ENCODE data around the gene MPZL2. TPM values are rescaled to one million over a fixed set of nuclear protein-coding genes. Genes with fewer than 3 reads are reported as not detected.

MPZL2 gene
- total and polyA plus RNA-seq, 2 of the 8 experiments (the other 6 are each of a cell fraction or from before 2014, with no cell fraction given) = 2.4 to 3.2 TPM

DNA sequence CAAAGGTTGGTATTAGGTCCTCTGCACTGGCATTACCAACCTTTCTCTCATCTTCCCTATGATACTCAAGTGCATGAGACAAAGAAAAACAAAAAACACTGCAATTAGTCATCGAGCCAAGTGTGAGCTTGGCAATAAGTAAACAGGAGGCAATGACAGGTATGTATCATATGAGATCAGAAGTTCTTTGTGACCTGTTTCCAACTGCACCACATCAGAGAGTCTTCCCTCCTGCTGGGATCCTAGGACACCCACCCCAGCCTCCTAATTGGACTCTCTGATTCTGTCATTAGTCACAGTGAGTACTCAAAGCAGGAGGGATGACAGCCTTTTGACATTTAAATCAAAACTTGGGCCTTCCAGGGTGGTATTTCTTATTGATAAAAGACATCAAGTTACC, 31.4 kb downstream of the MPZL2 start:
- Histone ChIP-seq H3K27ac (ENCODE audit: low read depth, low read length) (no peak overlapping the region), H2BK15ac (ENCODE audit: low read length) (no peak overlapping the region), H3K79me1 (ENCODE audit: low read depth, low read length) (no peaks in the 10 kb centered on the region), H3K9me3 (ENCODE audit: insufficient read depth in 2 of 2, low read depth in 1 of 2, low read length in 1 of 2) (no peaks in the 10 kb centered on the region), H3K56ac (replicated peaks; ENCODE audit: insufficient read length, low read depth, low read length) (no peak overlapping the region), H3K4ac (replicated peaks; ENCODE audit: insufficient read length, low read depth, low read length) (no peak overlapping the region), H2BK12ac (ENCODE audit: low read depth, low read length) (no peak overlapping the region), H4K20me1 (replicated peaks in 1 of 2; ENCODE audit: control insufficient read depth in 1 of 2, insufficient read depth in 2 of 2, low read length in 2 of 2) (no peaks in the 10 kb centered on the region), H4K5ac (ENCODE audit: insufficient read length, low read depth, low read length) (no peak overlapping the region), H3K4me1 (replicated peaks in 1 of 4; ENCODE audit: control insufficient read depth in 3 of 4, insufficient read depth in 4 of 4, low read length in 3 of 4) (no peaks in the 10 kb centered on the region), H2AK5ac (ENCODE audit: low read depth, low read length) (no peak overlapping the region), H3K14ac (ENCODE audit: insufficient read length) (no peak overlapping the region), H2BK20ac (ENCODE audit: low read length) (no peak overlapping the region), H2BK120ac (replicated peaks; ENCODE audit: low read depth, low read length) (no peak overlapping the region), H3K18ac (ENCODE audit: extremely low read depth, low read length) (no peak overlapping the region), H3K9ac (replicated peaks in 1 of 4; ENCODE audit: extremely low read depth in 1 of 4, low read depth in 3 of 4, low read length in 3 of 4) (no peak overlapping the region), H4K8ac (ENCODE audit: extremely low read depth, insufficient read depth, low read length) (no peak overlapping the region), H3K23ac (ENCODE audit: insufficient read length) (no peak overlapping the region), H4K91ac (replicated peaks; ENCODE audit: insufficient read length, low read length) (no peak overlapping the region), H2BK5ac (ENCODE audit: low read depth, low read length) (no peak overlapping the region), H3K23me2 (ENCODE audit: low read depth, low read length) (no peaks in the 10 kb centered on the region), H3K4me3 (ENCODE audit: extremely low read depth in 1 of 4, insufficient read depth in 2 of 4, low read depth in 3 of 4, low read length in 4 of 4) (no peak overlapping the region), H3K36me3 (ENCODE audit: control insufficient read depth in 2 of 4, insufficient read depth in 4 of 4, low read length in 3 of 4) (no peaks in the 10 kb centered on the region; a peak in 1 of 8 replicates), H3K27me3 (replicated peaks in 1 of 4; ENCODE audit: control insufficient read depth in 3 of 4, extremely low read depth in 1 of 4, insufficient read depth in 3 of 4, low read length in 3 of 4) (no peaks in the 10 kb centered on the region; a peak in 1 of 7 replicates), H2AFZ (ENCODE audit: low read length) (no peak overlapping the region), H3K79me2 (ENCODE audit: control insufficient read depth in 1 of 2, insufficient read depth in 2 of 2, low read length in 2 of 2) (no peaks in the 10 kb centered on the region), H3K4me2 (ENCODE audit: insufficient read depth in 1 of 2, low read depth in 2 of 2, low read length in 2 of 2) (no peak overlapping the region)
- 73% methylated on average over 1 of the region's 1 CpG; no CpG with 5 or more reads in 1 of the 2 experiments for WGBS, 2 experiments (ENCODE audit: extremely low coverage in 1 of 2, insufficient coverage in 1 of 2, insufficient read length in 1 of 2, insufficient replicate concordance in 2 of 2, low coverage in 1 of 2, low lambda C conversion rate in 2 of 2, missing lambda C conversion rate in 1 of 2)
- DNase-seq (ENCODE audit: low read depth in 1 of 2, low spot score in 2 of 2) (no peak), FAIRE-seq (no peak)
- TF ChIP-seq RAD21 (IDR thresholded peaks at IDR 0.05 in 1 of 2, conservative IDR thresholded peaks at IDR 0.05 in 1 of 2; ENCODE audit: low read depth in 2 of 2, low read length in 2 of 2) (no peak), CHD2 (IDR thresholded peaks at IDR 0.05; ENCODE audit: low read length) (no peak), SAP30 (IDR thresholded peaks at IDR 0.05; ENCODE audit: insufficient read depth, insufficient replicate concordance, low read length) (no peak), SIRT6 (IDR thresholded peaks at IDR 0.05; ENCODE audit: low read length) (no peak)
- CTCF ChIA-PET (ENCODE audit: partially characterized antibody) = interaction anchor here (0.7 to 1.3 kb wide), 2 partner anchors 63 to 124 kb away, joined by 3 read pairs; no protein-coding TSS in a partner anchor
- POLR2A ChIA-PET (ENCODE audit: partially characterized antibody) = no interaction called here

Measured in H1 (cell line).